Epidermal melanocyte (primary cell): Measurements from ENCODE around the gene RRAGA.
"Not testable (repeated sequence)": the region's sequence is repeated elsewhere in the genome, so short reads cannot be mapped to it uniquely, and the experiment has no call there.

Experiments used
- DNase-seq: peaks from one replicate; pipeline ENCODE4 v3.0.0; 2011; ENCODE audit warnings: low spot score; ENCODE audit not compliant: insufficient read length

Gene RRAGA

GRCh38 chr9:19085295-19085694, 36.1 kb downstream of the RRAGA start:
- DNase-seq, result no peak

- no peak for DNase-seq
Measured at GRCh38 chr9:19087106-19088000, 38.1 kb downstream of the RRAGA start.

GRCh38 chr9:19097431-19097830, 48.2 kb downstream of the RRAGA start:
- DNase-seq, result not testable (repeated sequence)
